Measurements from ENCODE around the gene EEF1G. TPM values are rescaled to one million over a fixed set of nuclear protein-coding genes. Genes with fewer than 3 reads are reported as not detected.

EEF1G gene
- total RNA-seq, 6 experiments from 2014 or later, result 442 to 450 (median 449) TPM

- intact Hi-C loops (cut with DNase I), result no loop called here
- no peak overlapping the region for H3K27ac ChIP-seq
- H3K4me3 ChIP-seq, result no peak overlapping the region
- H3K9me3 ChIP-seq, result no peaks in the 10 kb centered on the region
- H3K4me1 ChIP-seq, result peaks cover 0 to 26% (median 13%) of the 10 kb centered on the region in 4 donors
- no peak for TF ChIP-seq POLR2A (IDR thresholded peaks at IDR 0.05)
- TF ChIP-seq, protein P1, sequence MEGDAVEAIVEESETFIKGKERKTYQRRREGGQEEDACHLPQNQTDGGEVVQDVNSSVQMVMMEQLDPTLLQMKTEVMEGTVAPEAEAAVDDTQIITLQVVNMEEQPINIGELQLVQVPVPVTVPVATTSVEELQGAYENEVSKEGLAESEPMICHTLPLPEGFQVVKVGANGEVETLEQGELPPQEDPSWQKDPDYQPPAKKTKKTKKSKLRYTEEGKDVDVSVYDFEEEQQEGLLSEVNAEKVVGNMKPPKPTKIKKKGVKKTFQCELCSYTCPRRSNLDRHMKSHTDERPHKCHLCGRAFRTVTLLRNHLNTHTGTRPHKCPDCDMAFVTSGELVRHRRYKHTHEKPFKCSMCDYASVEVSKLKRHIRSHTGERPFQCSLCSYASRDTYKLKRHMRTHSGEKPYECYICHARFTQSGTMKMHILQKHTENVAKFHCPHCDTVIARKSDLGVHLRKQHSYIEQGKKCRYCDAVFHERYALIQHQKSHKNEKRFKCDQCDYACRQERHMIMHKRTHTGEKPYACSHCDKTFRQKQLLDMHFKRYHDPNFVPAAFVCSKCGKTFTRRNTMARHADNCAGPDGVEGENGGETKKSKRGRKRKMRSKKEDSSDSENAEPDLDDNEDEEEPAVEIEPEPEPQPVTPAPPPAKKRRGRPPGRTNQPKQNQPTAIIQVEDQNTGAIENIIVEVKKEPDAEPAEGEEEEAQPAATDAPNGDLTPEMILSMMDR (IDR thresholded peaks at IDR 0.05), result no peak
- WGBS (ENCODE audit: insufficient coverage, low coverage, low lambda C conversion rate, missing lambda C conversion rate), result 46% methylated on average over 13 of the region's 21 CpGs
- H3K36me3 ChIP-seq, result peaks cover 17 to 40% (median 25%) of the 10 kb centered on the region in 4 donors
- no peaks in the 10 kb centered on the region for H3K27me3 ChIP-seq
- ATAC-seq (peak in 1 of 4 donors; percentile 30), DNase-seq (no peak)
These were observed 37.3 kb downstream of the EEF1G start for GRCh38 chr11:62536301-62536957.

- no peaks in the 10 kb centered on the region for H3K9me3 ChIP-seq
- H3K4me1 ChIP-seq, result peaks cover 0 to 20% (median 10%) of the 10 kb centered on the region in 4 donors
- H3K27ac ChIP-seq, result no peak overlapping the region
- H3K27me3 ChIP-seq, result no peaks in the 10 kb centered on the region
- peaks cover 20 to 46% (median 26%) of the 10 kb centered on the region in 4 donors for H3K36me3 ChIP-seq
- intact Hi-C loops (cut with DNase I), result no loop called here
- TF ChIP-seq, protein P1 (IDR thresholded peaks at IDR 0.05), result no peak
- no peak for TF ChIP-seq POLR2A (IDR thresholded peaks at IDR 0.05)
- DNase-seq, result peak in 1 of 3 donors; percentile 50
- no peak overlapping the region for H3K4me3 ChIP-seq
- WGBS (ENCODE audit: insufficient coverage, low coverage, low lambda C conversion rate, missing lambda C conversion rate), result 80% methylated on average over 1 of the region's 12 CpGs
- no peak for ATAC-seq
These were observed 37.9 kb downstream of the EEF1G start for GRCh38 chr11:62535802-62536201.

GRCh38 chr11:62534779-62535545, 38.7 kb downstream of the EEF1G start:
- peak in 1 of 3 donors; percentile 48 for DNase-seq
- Histone ChIP-seq H3K4me1 (peaks cover 0 to 12% (median 6%) of the 10 kb centered on the region in 4 donors), H3K27me3 (no peaks in the 10 kb centered on the region), H3K4me3 (no peak overlapping the region), H3K9me3 (no peaks in the 10 kb centered on the region), H3K27ac (no peak overlapping the region), H3K36me3 (peaks cover 20 to 48% (median 26%) of the 10 kb centered on the region in 4 donors)
- TF ChIP-seq, protein P1 (IDR thresholded peaks at IDR 0.05), result no peak
- no peak for TF ChIP-seq POLR2A (IDR thresholded peaks at IDR 0.05)
- intact Hi-C loops (cut with DNase I), result no loop called here
- WGBS (ENCODE audit: insufficient coverage, low coverage, low lambda C conversion rate, missing lambda C conversion rate), result 92% methylated on average over 15 of the region's 19 CpGs
- no peak for ATAC-seq

DNA sequence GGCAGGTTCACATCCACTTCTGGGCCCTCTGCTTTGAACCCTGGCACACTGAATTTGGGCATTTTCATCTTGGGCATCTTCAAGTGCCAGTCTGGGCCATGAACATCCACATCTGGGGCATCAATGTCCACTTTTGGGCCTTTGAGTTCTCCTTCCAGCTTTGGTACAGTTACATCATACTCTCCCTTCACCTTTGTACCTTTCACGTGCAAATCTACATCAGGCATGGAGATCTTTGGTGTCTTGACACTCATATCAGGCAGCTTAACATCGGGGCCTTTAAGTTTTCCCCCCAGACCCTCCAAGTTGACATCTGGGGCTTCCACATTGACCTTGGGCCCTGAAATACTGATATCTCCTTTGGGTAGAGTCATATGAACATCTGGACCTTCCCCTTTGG, 41.6 kb downstream of the EEF1G start:
- Histone ChIP-seq H3K4me3 (no peak overlapping the region), H3K36me3 (peaks cover 20 to 48% (median 28%) of the 10 kb centered on the region in 4 donors), H3K27ac (no peak overlapping the region), H3K4me1 (no peaks in the 10 kb centered on the region), H3K9me3 (no peaks in the 10 kb centered on the region), H3K27me3 (no peaks in the 10 kb centered on the region)
- WGBS (ENCODE audit: insufficient coverage, low coverage, low lambda C conversion rate, missing lambda C conversion rate), result 37% methylated on average over 2 of the region's 2 CpGs
- intact Hi-C loops (cut with DNase I), result no loop called here
- ATAC-seq (peak in 3 of 4 donors; percentile 37 to 64 (median 57)), DNase-seq (no peak)
- TF ChIP-seq, protein P1 (IDR thresholded peaks at IDR 0.05), result no peak
- TF ChIP-seq POLR2A (IDR thresholded peaks at IDR 0.05), result no peak
